ENCODE data around the gene C19orf12.

Gene C19orf12

DNA sequence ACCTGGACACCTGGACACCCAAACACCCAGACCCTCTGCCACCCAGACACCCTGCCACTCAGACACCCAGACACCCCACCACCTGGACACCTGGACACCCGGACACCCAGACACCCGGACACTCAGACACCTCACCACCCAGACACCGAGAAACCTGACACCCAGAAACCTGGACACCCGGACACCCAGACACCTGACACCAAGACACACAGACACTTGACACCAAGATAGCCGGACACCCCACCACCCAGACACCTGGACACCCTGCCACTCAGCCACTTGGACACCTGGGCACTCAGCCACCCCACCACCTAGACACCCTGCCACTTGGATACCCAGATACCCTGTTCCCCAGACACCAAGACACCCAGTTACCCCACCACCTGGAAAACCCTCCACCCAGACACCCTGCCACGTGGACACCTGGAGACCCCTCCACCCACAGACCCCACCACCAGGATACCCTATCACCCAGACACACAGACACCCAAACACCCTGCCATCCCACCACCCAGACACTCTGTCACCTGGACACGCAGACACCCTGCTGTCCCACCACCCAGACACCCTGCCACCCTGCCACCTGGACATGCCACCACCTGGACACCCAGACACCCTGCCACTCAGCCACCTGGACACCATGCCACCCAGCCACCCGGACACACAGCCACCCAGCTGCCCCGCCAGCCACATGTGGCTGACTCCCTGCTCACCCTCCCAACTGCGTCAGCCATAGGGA is 17.4 kb downstream of the C19orf12 start:
- no peak for DNase-seq (ENCODE audit: low read depth, low spot score)

DNA sequence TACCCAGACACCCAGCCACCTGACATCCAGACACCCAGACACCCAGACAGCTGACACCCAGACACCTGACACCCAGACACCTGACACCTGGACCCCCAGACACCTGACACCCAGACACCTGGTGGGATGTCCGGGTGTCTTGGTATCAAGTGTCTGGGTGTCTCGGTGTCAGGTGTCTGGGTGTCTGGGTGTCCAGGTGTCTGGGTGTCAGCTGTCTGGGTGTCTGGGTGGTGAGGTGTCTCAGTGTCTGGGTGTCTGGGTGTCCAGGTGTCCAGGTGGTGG is 18.6 kb downstream of the C19orf12 start:
- no peak for DNase-seq (ENCODE audit: low read depth, low spot score)

DNA sequence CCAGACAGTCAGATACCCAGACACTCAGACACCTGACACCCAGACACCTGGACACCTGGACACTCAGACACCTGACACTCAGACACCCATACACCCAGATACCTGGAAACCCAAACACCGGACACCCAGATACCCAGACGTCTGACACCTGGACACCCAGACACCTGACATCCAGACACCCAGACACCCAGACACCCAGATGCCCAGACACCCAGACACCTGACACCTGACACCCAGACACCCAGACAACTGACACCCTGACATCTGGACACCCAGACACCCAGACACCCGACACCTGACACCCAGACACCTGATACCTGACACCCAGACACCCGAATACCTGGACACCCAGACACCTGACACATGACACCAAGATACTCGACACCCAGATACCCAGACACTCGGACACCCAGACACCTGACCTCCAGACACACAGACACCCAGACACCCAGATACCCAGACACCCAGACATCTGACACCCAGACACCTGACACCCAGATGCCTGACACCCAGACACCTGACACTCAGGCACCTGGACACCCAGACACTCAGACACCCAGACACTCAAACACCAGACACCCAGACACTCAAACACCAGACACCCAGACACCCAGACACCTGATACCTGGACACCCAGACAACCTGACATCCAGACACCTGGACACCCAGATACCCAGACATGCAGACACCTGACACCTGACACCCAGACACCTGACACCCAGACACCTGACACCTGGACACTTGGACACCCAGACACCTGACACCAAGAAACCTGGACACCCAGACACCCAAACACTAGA is 19.1 kb downstream of the C19orf12 start:
- DNase-seq (ENCODE audit: low read depth, low spot score): no peak

DNA sequence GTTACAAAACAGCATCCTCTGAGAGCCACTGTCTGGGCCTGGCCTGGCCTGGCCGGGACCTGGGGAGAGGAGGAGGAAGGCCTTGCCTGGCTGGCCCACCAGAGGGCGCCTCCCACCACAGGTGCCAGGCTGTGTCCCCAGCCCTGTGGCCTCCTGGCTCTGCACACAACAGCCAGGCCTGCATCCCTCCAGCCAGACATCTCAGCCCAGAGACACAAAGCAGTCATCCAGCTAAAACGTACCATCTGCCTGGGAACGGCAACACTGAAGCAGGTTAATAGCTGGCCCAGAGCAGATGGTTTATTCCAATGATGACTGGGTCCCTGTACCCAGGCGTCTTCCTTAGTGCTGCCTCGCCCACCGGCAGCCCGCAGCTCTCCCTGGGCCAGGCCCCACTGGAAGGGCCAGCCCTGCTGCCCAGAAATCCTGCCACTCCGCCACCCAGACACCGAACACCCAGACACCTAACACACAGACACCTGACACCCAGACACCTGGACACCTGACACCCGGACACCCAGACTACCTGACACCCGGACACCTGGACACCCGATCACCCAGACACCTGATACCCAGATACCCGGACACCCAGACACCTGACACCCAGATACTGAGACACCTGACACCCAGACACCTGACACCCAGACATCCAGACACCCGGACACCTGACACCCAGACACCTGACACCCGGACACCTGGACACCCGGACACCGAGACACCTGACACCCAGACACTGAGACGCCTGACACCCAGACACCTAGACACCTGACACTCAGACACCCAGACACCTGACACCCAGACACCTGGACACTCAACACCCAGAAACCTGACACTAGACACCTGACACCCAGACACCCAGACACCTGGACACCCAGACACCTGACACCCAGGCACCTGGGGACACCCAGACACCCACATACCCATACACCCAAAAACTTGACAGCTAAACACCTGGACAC is 20.1 kb downstream of the C19orf12 start:
- peak; percentile 35 for DNase-seq (ENCODE audit: low read depth, low spot score)

DNA sequence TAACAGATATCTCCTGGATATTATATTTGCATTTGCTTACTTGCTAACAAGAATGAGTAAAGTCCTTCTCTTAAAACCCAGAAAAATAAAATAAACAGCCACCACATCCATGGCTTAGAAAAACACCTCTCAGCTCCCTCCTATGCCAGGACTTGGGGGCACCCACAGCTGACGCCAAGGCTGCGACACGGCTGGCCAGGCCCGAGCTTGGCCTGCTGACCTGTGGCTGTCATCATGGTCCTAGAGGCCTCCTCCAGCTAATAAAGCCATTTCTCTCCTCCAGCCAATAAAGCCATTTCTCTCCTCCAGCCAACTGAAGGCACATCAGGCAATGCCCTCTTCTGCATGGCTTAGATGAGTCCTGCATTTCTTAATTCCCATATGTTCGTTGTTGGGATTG is 20.9 kb downstream of the C19orf12 start:
- no peak for DNase-seq (ENCODE audit: low read depth, low spot score)

DNA sequence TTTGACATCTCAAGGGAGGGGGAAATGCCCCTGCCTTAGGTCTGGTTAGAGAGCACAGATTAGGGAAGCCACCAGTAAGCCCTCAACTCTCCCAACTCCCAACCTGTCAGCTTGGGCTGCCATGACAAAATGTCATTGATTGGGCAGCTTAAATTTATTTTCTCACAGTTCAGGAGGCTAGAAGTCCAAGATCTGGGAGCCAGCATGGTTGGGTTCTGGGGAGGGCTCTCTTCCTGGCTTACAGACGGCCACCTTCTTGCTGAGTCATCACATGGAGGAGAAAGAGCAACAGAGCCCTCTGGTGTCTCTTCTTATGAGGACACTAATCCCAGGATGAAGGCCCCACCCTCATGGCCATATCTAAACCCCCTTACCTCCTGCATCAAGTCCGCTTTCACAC is 24.2 kb downstream of the C19orf12 start:
- DNase-seq (ENCODE audit: low read depth, low spot score): peak; percentile 59

DNA sequence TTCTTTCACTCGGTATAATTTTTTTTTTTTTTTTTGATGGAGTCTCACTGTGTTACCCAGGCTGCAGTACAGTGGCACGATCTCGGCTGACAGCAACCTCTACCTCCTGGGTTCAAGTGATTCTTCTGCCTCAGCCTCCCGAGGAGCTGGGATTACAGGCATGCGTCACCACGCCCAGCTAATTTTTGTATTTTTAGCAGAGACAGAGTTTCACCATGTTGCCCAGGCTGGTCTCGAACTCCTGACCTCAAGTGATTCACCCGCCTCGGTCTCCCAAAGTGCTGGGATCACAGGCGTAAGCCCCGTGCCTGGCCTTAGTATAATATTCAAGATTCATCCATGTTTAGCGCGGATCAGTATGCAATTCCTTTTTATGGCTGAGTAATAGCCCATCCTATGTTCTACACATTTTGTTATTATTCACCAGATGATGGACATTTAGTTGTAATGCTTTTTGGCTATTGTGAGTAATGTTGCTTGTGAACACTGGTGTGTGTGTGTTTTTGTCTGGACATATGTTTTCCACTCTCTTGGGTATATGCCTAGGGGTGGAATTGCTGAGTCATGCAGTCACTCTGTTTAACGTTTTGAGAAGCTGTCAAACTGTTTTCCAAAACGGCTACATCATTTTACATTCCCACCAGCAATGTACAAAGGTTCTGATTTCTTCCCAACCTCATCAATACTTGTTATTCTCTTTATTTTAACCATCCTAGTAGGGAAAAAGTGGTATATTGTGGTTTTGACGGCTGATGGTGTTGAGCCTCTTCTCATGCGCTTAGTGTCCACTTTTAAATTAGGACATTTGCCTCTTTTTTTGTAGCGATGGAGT is 26.9 kb downstream of the C19orf12 start:
- no peak for DNase-seq (ENCODE audit: low read depth, low spot score)

DNA sequence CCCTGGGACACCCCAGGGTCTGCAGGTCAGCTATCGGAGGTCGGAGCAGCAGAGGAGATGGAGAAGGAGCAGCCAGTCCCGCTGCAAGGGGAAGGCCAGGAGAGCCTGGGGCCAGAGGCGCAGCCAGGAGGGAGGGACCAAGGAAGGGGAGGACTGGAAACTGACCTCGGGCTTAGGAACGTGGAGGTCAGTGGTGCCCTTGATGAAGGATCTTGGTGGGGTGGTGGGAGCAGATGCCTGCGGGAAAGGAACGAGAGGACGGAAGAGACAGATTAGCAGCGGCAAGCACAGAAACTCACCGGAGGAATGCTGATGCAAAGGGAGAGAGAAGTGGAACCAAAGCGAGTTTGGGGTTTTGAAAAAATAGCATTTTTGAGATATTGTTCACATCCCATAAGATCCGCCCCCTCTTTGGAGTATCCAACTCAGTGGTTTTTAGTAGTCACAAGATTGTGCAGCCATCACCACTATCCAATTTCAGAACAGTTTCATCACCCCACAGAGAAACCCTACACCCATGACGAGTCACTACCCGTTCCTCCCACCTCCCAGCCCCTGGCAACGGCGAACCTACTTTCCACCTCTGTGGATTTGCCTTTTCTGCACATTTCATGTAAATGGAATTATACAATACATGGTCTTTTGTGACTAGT is 27.7 kb downstream of the C19orf12 start:
- no peak for DNase-seq (ENCODE audit: low read depth, low spot score)

DNA sequence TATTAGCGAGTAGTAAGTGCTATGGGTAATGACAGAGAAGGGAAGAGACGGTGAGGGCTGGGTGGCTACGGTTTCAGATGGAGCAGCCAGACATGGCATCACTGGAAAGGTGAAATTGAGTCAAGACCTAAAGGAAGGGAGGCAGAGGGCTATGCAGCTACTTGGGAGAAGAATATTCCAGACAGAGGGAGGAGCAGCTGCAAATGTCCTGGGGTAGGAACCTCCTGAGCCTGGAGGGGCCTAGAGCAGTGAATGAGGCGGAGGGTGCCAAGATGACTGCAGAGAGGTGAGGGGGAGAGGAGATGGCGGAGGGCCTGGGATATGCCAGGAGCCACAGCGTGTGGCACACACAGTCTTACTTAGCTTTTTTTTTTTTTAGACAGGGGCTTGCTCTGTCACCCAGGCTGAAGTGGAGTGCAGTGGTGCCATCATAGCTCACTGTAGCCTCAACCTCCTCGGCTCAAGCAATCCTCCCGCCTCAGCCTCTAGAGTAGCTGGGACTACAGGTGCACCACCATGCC is 28.7 kb downstream of the C19orf12 start:
- DNase-seq (ENCODE audit: low read depth, low spot score): no peak

DNA sequence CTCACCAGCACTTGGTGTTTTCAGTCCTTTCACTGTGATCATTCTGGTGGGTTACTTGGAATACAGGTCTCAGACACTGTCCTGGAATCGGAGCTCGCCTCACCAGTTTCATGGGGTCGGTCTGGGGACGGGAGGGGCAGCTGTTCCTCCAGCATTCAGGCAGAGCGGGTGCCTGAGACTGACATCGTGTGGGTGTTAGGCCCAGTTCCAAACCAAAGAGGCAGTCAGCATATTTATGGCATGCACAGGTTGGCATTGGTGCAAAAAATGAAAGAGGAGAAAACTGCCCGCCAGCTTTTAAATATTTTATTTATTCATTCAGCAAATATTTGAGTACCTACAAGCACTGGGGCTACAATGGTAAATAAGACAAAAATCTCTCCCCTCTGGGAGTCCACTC is 29.7 kb downstream of the C19orf12 start:
- DNase-seq (ENCODE audit: low read depth, low spot score): no peak

DNA sequence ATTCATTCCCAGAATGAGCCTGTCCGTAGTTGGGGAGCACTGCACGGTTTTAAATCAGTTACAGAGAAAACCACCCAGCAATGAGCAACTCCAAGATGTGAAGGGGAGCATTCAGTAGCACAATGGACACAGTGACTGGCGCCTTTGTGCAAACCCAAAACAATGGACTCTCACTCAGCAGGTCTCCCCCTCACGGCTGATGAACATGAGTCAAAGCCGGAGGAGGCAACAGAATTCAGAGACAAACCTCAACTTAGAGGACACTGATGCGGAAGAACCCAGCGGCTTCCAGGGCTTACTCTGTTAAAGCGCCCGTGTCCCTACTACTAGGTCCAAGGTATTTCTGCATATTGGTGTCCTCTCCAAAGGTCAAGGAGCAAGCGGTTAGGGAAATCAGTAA is 32.1 kb downstream of the C19orf12 start:
- no peak for DNase-seq (ENCODE audit: low read depth, low spot score)

DNA sequence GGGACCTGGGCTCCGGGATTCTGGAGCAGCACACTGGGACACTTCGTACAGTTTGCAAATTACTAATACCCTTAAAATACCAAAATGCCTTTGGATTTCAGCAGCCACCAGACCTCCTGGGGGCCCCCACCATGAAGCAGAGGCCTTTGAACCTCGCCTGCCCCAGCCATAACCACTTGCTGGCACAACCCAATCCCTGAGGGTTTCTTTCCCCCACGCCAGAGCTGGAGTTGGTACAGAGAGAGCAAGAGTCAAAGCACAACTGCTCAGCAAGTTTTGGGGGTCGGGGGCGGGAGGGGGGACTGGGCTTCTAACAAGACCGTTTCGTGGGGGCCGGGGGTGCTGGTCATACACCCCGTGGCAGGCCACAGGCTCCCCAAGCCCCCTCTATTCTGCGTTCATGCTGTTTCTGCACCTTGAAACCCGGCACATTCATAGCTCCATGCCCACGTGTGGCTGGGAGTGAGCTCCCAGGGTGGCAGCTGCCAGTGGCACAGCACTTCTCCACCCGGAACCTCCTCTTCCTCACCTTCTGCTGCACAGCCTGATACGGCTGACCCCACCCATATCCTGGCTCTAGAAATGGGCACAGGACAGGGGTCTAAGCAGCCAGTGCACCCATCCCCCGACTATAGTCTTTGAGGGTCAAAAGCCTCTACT is 32.7 kb downstream of the C19orf12 start:
- DNase-seq (ENCODE audit: low read depth, low spot score): no peak

DNA sequence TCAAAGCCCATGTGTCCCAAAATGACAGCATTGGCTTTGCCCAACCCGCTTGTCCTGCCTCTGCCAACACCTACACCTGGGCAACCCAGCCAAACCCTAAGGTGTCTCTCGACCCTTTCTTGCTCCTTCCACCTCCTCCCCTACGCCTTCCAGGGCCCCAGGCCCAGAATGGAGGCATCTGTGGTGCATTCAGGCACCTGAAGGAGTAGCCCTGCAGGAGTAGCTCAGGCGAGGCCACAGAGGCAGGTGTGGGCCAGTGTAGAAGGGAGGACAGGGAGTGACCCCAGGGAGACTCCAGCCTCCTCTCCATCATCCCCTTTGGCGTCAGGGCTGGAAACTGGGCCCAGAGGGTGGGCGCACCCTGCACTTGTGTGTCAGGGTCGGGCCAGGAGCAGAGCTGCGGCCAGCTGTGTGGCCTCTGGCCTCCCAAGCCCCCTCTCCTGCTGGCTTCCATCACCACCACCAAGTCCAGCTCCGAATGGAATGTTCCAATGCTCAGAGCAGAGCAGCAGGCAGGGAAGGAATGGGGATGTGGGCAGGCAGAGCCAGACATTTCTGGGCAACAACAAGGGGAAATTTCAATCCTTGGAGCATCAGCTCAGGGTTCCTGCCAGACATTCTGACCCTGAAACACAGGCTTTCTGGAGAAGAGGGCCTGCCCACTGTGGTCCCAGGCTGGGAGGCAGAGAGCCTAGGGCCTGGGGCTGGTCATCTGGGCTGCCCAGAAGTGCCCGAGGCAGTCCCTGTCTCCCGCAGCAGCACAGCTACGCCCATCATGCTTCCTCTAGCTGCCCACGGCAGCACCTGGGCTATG is 33.4 kb downstream of the C19orf12 start:
- DNase-seq (ENCODE audit: low read depth, low spot score): no peak

DNA sequence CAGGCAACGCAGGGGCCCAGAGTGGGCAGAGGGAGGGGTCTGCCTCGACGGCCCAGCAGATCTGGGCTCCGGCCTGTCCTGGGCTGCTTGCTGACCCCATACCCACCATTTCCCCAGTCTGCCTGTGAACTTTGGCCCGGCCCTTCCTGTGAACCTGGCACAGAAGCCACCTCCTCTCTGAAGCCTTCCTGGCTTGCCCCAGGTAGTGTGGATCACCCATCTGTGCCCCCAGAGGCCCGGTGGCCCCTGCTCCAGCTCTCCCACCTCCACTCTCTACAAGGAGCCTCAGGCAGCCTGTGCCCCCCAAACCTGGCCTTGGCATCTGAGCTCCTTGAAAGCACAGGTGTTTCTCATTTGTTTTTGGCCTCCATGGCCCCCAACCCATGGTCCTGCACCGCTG is 34.1 kb downstream of the C19orf12 start:
- no peak for DNase-seq (ENCODE audit: low read depth, low spot score)

DNA sequence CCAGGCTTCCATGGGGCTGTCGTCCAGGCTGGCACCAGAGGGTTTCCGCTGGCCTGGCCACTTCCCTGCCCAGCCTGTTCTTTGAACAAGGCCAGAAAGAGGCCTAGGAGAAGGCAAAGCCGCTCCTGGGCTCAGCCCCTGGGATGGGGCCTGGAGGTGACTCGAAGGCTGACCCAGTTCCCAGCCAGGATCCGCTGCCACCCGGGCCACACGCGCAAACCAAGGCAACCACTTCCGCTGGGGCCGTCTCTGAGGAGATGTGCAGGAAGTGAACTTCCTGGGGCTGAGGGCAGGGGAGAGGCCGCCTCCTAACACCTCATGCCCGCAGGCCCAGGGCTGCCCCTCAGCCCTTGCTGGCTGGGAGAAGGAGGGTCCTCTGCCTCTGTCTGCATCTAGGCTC is 34.6 kb downstream of the C19orf12 start:
- no peak for DNase-seq (ENCODE audit: low read depth, low spot score)

DNA sequence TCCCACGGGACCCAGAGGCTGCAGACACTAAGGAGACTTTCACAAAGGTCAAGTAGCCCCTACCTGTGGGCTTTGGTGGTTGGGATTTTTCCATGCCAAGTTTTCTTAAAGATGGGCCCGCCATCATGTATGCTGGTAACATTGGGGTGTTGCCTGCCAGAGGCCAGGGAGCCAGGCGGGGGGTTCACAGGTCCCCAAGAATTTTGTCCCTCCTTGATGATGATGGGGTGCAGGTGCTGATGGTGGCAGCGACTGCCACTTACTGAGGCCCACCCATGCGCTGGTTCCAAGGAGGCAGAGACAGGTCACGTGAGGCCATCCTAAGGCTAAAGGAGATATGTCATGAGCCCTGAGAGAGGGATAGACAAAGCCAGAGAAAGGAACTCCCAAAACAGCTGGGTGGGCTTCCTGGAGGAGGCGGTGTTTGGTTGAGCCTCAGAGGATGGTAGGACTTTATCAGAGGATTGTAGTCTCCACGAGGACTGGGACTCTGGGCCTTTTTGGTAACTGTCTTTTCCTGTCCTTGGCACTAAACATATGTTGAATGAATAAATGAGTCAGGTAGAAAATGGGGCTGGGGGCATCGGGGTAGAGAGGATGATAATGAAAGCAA is 35.4 kb downstream of the C19orf12 start:
- DNase-seq (ENCODE audit: low read depth, low spot score): no peak

DNA sequence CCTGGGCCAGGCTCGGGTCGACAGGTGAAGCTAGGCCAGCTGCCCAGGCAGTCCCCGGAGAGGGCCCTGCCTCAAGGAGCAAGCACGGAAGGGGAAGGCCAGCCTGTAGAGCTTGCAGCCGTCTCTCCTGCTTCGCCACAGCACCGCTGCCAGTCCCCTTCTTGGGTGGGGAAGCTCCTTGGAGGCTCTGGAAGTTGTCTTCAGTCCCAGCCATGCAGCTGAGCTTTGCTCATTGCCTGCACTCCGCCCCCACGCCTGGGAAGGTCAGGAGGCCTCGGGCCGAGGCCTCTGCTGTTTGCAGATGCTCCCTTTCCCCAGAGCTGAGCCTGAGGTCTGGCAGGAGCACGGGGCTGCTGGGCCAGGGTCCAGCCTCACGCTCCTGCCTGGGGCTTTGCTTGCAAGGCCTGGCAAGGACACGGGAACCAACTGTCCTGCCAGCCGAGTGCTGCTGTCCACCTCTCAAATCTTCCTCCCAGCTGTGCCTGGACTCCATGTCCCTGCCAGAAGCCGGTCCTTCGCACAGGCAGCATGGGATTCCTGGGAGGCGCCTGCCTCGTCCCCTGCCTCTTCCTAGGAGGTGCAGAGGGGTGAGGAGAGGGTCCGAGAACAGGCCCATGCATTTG is 36.5 kb downstream of the C19orf12 start:
- no peak for DNase-seq (ENCODE audit: low read depth, low spot score)
